HepG2 (cell line): ENCODE data around the gene ZNF48. TPM values are rescaled to one million over a fixed set of nuclear protein-coding genes. Genes with fewer than 3 reads are reported as not detected.
A peak's percentile ranks its signal among the peaks of the same experiment; 100 is the strongest.

Experiments
- ATF1 ChIP-seq: IDR thresholded peaks from 2 replicates; pipeline ENCODE4 v1.6.1; 2016; ENCODE audit warnings: mild to moderate bottlenecking, control low read depth
- BCL6 ChIP-seq: IDR thresholded peaks from 2 replicates; pipeline ENCODE4 v1.6.1; 2016; ENCODE audit warnings: missing genetic modification reagents, missing compliant biosample characterization
- CTCF ChIP-seq: sonication (generic); formaldehyde crosslinking; IDR thresholded peaks from 2 replicates; pipeline ENCODE4 v1.5.0; 2020; ENCODE audit warnings: mild to moderate bottlenecking, missing genetic modification reagents, moderate library complexity
- EHMT2 ChIP-seq: fragments of 200-600 bp; sonication (generic); IDR thresholded peaks from 2 replicates; pipeline ENCODE4 v1.7.0; 2017; ENCODE audit warnings: antibody characterized with exemption, low read depth, low read length, borderline replicate concordance
- KMT2A ChIP-seq: sonication (generic); formaldehyde crosslinking; IDR thresholded peaks from 2 replicates; pipeline ENCODE4 v1.4.0; 2020; ENCODE audit warnings: missing genetic modification reagents
- MZF1 ChIP-seq: sonication (generic); formaldehyde crosslinking; IDR thresholded peaks from 2 replicates; pipeline ENCODE4 v1.8.1; 2023; ENCODE audit warnings: mild to moderate bottlenecking, missing genetic modification reagents, borderline replicate concordance
- SALL2 ChIP-seq: sonication (generic); formaldehyde crosslinking; IDR thresholded peaks from 2 replicates; pipeline ENCODE4 v1.8.1; 2023; ENCODE audit warnings: mild to moderate bottlenecking, missing genetic modification reagents, inconsistent platforms
- SP2 ChIP-seq: sonication (generic); formaldehyde crosslinking; IDR thresholded peaks from 2 replicates; pipeline ENCODE4 v1.5.1; 2020; ENCODE audit warnings: mild to moderate bottlenecking, missing genetic modification reagents
- TCF12 ChIP-seq, 2 experiments: fragments of 450-650 bp in 1 of 2; sonication (generic) in 1 of 2; formaldehyde crosslinking in 1 of 2; IDR thresholded peaks; 2 replicates each; pipeline versions ENCODE4 v1.6.1 to v1.8.0; 2017 to 2022; ENCODE audit warnings: antibody characterized with exemption in 1 of 2, mild to moderate bottlenecking in 1 of 2, missing genetic modification reagents in 1 of 2, moderate library complexity in 1 of 2
- ZBTB33 ChIP-seq: sonication (generic); formaldehyde crosslinking; IDR thresholded peaks from 2 replicates; pipeline ENCODE4 v1.4.0; 2020; ENCODE audit warnings: missing genetic modification reagents
- ZC3H4 ChIP-seq: sonication (generic); formaldehyde crosslinking; IDR thresholded peaks from 2 replicates; pipeline ENCODE4 v1.4.0; 2020; ENCODE audit warnings: missing genetic modification reagents, borderline replicate concordance
- ZFY ChIP-seq: sonication (generic); formaldehyde crosslinking; IDR thresholded peaks from 2 replicates; pipeline ENCODE4 v1.4.0; 2020; ENCODE audit warnings: missing genetic modification reagents
- ZNF326 ChIP-seq: sonication (generic); formaldehyde crosslinking; IDR thresholded peaks from 2 replicates; pipeline ENCODE4 v1.4.0; 2020; ENCODE audit warnings: missing genetic modification reagents, borderline replicate concordance
- ZNF343 ChIP-seq: sonication (generic); formaldehyde crosslinking; IDR thresholded peaks from 2 replicates; pipeline ENCODE4 v1.4.0; 2020; ENCODE audit warnings: mild to moderate bottlenecking, missing genetic modification reagents
- ZNF569 ChIP-seq: sonication (generic); formaldehyde crosslinking; IDR thresholded peaks from 2 replicates; pipeline ENCODE4 v1.5.0; 2020; ENCODE audit warnings: mild to moderate bottlenecking, missing genetic modification reagents, moderate library complexity, borderline replicate concordance
- ZNF597 ChIP-seq: sonication (generic); formaldehyde crosslinking; IDR thresholded peaks from 2 replicates; pipeline ENCODE4 v1.5.0; 2020; ENCODE audit warnings: missing genetic modification reagents
- ZNF777 ChIP-seq: sonication (generic); formaldehyde crosslinking; IDR thresholded peaks from 2 replicates; pipeline ENCODE4 v1.4.0; 2020; ENCODE audit warnings: missing genetic modification reagents
- polyA plus RNA-seq, 8 experiments: library from polyadenylated mRNA; depleted of rRNA in 3 of 8; stranded (reverse) in 7 of 8; unstranded in 1 of 8; fragments of >200 nt; fragmentation: Illumina TruSeq in 4 of 8; extraction: Trizol in 4 of 8; gene quantifications; 2 replicates each; pipeline versions ENCODE4 v1.2.1 to v1.2.3, GENCODE V29; 2011 to 2016; ENCODE audit warnings: low read depth in 4 of 8, missing spikeins in 1 of 8, mixed read lengths in 1 of 8; ENCODE audit not compliant: insufficient read depth in 1 of 8
- total RNA-seq, 5 experiments: library from RNA; depleted of rRNA; stranded (reverse); fragments of >200 nt; fragmentation: Illumina TruSeq; extraction: Trizol; gene quantifications; 2 replicates each; pipeline ENCODE4 v1.2.3, GENCODE V29; 2016; ENCODE audit warnings: low read depth in 1 of 5
- TF ChIP-seq, protein P1 (sequence below): sonication (generic); formaldehyde crosslinking; IDR thresholded peaks from 2 replicates; pipeline ENCODE4 v1.5.1; 2020; ENCODE audit warnings: mild to moderate bottlenecking, moderate library complexity, missing genetic modification reagents
- TF ChIP-seq, protein P2 (sequence below): sonication (generic); formaldehyde crosslinking; IDR thresholded peaks from 2 replicates; pipeline ENCODE4 v1.9.0; 2021; ENCODE audit warnings: missing genetic modification reagents, borderline replicate concordance

The ZNF48 gene
- total and polyA plus RNA-seq, 2 of the 13 experiments (the other 11 are each of a cell fraction or from before 2014, with no cell fraction given), result 9.9 to 12.3 TPM

DNA sequence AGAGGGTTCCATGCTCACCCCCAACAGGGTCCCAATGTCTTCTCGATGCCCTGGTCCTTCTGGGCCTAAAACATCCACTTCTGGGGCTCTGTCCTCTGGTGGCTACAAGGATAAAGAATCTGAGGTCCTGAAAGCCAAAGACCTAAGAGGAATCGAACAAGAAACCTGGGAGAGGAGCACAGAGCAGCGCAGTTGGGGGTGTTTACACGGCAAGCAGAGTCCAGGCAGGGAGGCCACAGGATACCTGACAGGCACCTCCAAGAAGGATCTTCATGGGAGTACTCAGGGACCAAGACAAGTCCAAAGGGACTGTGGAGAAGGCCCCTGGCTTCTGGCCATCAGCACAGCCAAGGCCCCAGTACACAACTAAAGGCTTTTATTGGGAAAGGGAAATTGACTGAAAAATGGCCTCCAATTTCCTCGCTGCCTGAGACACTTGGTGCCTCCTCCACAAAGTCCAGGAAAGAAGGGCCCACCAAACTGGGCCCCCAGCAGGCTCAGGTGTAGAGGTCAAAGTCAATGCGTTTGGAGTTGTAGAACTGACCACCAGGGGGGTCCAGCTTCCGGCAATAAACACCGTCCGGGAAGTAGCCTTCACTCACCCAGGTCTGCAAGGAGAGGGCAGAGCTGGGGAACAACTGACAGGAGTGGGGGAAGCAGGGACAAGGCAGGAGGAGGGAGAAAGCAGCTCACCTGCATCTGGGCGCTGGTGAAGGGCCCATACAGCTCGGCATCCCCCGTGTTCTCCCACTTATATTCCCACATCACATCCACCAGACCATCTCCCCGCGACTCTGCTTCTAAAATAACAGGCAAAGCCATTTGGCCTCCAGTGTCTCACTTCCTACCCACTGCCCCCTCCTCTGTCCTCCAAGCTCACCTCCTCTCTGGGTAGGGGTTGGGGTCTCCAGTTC lies 42.5 kb upstream of the ZNF48 start (continued):
- TF ChIP-seq SALL2 (CRISPR knock-in tag) (no peak), ZC3H4 (CRISPR knock-in tag) (no peak), ZNF326 (CRISPR knock-in tag) (0 out of 2 replicates have a peak, but pooled peaks have one; percentile 17), KMT2A (CRISPR knock-in tag) (no peak), BCL6 (CRISPR knock-in tag) (0 out of 2 replicates have a peak, but pooled peaks have one; percentile 9), MZF1 (CRISPR knock-in tag) (no peak; the same call in 1 of the 2 replicates), CTCF (CRISPR knock-in tag) (peak; percentile 66), ZNF777 (CRISPR knock-in tag) (no peak), ZNF569 (CRISPR knock-in tag) (no peak), ZBTB33 (CRISPR knock-in tag) (peak; percentile 89), EHMT2 (no peak), ZNF343 (CRISPR knock-in tag) (no peak), ZNF597 (CRISPR knock-in tag) (no peak), TCF12 (IDR thresholded peaks at IDR 0.05) (no peak), TCF12 (CRISPR knock-in tag; IDR thresholded peaks at IDR 0.05) (no peak), ATF1 (CRISPR knock-in tag) (no peak), SP2 (no peak), ZFY (no peak)
- TF ChIP-seq, protein P1, sequence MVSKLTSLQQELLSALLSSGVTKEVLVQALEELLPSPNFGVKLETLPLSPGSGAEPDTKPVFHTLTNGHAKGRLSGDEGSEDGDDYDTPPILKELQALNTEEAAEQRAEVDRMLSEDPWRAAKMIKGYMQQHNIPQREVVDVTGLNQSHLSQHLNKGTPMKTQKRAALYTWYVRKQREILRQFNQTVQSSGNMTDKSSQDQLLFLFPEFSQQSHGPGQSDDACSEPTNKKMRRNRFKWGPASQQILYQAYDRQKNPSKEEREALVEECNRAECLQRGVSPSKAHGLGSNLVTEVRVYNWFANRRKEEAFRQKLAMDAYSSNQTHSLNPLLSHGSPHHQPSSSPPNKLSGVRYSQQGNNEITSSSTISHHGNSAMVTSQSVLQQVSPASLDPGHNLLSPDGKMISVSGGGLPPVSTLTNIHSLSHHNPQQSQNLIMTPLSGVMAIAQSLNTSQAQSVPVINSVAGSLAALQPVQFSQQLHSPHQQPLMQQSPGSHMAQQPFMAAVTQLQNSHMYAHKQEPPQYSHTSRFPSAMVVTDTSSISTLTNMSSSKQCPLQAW (CRISPR knock-in tag), result no peak
- TF ChIP-seq, protein P2, sequence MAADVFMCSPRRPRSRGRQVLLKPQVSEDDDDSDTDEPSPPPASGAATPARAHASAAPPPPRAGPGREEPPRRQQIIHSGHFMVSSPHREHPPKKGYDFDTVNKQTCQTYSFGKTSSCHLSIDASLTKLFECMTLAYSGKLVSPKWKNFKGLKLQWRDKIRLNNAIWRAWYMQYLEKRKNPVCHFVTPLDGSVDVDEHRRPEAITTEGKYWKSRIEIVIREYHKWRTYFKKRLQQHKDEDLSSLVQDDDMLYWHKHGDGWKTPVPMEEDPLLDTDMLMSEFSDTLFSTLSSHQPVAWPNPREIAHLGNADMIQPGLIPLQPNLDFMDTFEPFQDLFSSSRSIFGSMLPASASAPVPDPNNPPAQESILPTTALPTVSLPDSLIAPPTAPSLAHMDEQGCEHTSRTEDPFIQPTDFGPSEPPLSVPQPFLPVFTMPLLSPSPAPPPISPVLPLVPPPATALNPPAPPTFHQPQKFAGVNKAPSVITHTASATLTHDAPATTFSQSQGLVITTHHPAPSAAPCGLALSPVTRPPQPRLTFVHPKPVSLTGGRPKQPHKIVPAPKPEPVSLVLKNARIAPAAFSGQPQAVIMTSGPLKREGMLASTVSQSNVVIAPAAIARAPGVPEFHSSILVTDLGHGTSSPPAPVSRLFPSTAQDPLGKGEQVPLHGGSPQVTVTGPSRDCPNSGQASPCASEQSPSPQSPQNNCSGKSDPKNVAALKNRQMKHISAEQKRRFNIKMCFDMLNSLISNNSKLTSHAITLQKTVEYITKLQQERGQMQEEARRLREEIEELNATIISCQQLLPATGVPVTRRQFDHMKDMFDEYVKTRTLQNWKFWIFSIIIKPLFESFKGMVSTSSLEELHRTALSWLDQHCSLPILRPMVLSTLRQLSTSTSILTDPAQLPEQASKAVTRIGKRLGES (CRISPR knock-in tag), result no peak
